D721Med (cell line): Measurements from ENCODE around the gene F7.
"Not testable (repeated sequence)": the region's sequence is repeated elsewhere in the genome, so short reads cannot be mapped to it uniquely, and the experiment has no call there.

Source experiments
- DNase-seq: peaks from one replicate; pipeline ENCODE4 v3.0.0; 2011; ENCODE audit warnings: low spot score; ENCODE audit not compliant: insufficient read length
- FAIRE-seq: peaks from 2 replicates; lab custom pipeline; 2011; peaks lifted over from hg19 to GRCh38; lab: Jason Lieb, UNC
- TF ChIP-seq, protein P1 (sequence below): IDR thresholded peaks from 2 replicates; pipeline ENCODE4 v1.5.1; 2012; ENCODE audit warnings: mild to moderate bottlenecking, control low read depth; ENCODE audit not compliant: insufficient read depth; ENCODE audit errors: missing control alignments

Gene F7

DNA sequence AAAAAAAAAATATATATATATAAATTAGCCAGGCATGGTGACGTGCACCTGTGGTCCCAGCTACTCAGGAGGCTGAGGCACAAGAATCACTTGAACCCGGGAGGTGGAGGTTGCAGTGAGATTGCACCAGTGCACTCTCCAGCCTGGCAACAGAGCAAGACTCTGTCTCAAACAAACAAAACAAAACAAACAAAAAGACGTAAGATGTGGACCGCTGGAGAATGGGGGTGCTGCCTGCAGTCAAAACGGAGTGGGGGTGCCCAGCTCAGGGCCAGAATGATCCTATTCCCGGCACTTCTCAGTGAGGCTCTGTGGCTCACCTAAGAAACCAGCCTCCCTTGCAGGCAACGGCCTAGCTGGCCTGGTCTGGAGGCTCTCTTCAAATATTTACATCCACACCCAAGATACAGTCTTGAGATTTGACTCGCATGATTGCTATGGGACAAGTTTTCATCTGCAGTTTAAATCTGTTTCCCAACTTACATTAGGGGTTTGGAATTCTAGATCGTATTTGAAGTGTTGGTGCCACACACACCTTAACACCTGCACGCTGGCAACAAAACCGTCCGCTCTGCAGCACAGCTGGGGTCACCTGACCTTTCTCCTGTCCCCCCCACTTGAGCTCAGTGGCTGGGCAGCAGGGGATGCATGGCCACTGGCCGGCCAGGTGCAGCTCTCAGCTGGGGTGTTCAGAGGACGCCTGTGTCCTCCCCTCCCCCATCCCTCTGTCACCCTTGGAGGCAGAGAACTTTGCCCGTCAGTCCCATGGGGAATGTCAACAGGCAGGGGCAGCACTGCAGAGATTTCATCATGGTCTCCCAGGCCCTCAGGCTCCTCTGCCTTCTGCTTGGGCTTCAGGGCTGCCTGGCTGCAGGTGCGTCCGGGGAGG lies at the start of gene F7:
TSS of gene F7 (plus strand) at position 760 of the 889 bp plus-strand sequence. CDS start at position 811, 51 bp downstream.
- DNase-seq (no peak), FAIRE-seq (no peak)
- TF ChIP-seq, protein P1, sequence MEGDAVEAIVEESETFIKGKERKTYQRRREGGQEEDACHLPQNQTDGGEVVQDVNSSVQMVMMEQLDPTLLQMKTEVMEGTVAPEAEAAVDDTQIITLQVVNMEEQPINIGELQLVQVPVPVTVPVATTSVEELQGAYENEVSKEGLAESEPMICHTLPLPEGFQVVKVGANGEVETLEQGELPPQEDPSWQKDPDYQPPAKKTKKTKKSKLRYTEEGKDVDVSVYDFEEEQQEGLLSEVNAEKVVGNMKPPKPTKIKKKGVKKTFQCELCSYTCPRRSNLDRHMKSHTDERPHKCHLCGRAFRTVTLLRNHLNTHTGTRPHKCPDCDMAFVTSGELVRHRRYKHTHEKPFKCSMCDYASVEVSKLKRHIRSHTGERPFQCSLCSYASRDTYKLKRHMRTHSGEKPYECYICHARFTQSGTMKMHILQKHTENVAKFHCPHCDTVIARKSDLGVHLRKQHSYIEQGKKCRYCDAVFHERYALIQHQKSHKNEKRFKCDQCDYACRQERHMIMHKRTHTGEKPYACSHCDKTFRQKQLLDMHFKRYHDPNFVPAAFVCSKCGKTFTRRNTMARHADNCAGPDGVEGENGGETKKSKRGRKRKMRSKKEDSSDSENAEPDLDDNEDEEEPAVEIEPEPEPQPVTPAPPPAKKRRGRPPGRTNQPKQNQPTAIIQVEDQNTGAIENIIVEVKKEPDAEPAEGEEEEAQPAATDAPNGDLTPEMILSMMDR = no peak

DNA sequence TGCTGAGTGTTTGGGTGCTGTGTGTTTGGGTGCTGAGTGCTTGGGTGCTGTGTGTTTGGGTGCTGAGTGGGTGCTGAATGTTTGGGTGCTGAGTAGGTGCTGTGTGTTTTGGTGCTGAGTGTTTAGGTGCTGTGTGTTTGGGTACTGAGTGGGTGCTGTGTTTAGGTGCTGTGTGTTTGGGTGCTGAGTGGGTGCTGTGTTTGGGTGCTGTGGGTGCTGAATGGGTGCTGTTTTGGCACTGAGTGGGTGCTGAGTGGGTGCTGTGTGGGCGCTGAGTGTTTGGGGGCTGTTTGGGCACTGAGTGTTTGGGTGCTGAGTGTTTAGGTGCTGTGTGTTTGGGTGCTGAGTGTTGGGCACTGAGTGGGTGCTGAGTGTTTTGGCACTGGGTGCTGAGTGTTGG lies 48.5 kb upstream of the F7 start:
- FAIRE-seq (no peak), DNase-seq (no peak)
- TF ChIP-seq, protein P1 = no peak

DNA sequence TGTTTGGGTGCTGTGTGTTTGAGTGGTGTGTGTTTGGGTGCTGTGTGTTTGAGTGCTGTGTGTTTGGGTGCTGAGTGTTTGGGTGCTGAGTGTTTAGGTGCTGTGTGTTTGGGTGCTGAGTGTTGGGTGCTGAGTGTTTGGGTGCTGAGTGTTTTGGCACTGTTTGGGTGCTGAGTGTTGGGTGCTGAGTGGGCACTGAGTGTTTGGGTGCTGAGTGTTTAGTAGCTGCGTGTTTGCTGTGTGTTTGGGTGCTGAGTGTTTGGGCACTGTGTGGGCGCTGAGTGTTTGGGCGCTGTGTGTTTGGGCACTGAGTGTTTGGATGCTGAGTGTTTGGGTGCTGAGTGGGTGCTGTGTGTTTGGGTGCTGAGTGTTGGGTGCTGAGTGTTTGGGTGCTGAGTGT lies 48.0 kb upstream of the F7 start:
- FAIRE-seq, DNase-seq: not testable (repeated sequence)

DNA sequence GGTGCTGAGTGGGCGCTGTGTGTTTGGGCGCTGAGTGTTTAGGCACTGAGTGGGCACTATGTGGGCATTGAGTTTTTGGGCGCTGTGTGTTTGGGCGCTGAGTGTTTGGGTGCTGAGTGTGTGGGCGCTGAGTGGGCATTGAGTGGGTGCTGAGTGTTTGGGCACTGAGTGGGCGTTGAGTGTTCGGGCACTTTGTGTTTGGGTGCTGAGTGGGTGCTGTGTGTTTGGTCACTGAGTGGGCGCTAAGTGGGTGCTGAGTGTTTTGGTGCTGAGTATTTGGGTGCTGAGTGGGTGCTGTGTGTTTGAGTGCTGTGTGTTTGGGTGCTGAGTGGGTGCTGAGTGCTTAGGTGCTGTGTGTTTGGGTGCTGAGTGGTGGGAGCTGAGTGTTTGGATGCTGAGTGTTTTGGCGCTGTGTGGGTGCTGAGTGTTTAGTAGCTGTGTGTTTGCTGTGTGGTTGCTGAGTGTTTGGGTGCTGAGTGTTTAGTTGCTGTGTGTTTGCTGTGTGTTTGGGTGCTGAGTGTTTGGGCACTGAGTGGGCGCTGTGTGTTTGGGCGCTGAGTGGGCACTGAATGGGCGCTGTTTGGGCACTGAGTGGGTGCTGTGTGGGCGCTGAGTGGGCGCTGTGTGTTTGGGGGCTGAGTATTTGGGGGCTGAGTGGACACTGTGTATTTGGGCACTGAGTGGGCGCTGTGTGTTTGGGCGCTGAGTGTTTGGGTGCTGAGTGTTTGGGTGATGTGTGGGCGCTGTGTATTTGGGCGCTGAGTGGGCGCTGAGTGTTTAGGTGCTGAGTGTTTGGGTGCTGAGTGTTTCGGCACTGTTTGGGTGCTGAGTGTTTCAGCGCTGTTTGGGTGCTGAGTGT lies 47.2 kb upstream of the F7 start:
- FAIRE-seq (no peak), DNase-seq (no peak)
- TF ChIP-seq, protein P1 = no peak

DNA sequence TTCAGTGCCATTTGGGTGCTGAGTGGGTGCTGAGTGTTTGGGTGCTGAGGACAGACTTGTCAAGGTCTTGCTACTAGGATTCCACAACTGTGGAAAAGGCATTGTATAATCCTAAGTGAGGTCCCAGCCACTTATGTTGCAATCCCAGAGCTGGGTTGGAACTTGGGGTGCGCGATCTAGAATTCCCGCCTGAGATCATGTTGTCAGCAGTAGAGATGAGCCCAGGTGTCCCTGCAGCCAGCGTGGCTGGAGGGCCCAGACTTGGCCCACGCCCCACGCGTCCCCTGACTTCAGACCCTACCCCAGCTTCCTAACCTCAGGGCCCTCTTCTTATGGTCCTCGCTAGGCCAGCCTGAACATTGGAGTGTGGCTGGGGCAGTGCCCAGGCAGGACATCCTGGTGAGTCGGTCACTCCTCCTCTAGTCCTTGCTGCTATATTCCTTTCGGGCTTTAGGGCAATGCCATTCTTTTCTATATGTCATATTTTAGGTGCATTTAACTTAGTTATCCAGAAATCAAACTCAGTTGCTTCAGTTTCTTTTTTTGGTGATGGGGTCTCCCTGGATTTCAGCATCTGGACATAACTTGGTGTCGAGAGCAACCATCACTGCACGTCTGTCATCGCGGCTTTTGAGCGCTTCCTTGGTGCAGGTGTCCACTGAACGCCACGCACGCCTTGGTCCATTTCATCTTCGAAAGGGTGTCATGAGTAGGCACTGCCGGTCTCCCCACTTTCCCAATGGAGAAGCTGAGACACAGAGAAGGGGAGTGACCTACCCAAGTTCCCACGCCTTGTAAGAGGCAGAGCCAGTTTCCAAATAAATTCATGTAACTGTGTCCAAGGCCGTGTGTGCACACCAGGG lies 46.4 kb upstream of the F7 start:
- no peak for FAIRE-seq

DNA sequence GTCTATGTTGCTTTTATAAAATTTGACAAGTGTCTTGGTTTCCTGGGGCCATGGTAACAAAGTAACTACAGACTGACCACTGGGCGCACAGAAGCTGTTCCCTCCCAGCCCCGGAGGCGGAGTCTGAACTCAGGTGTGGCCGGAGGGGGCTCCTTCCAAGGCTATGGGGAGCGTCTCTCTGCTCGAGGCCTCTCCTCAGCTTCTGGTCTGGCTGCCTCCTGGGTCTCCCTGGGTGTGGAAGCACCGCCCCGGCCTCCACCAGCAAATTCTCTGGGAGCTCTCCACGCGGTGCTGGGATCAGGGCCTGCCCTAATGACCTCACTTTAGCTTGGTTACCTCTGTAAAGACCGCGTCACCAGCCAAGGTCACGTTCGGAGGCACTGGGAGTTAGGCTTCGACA lies 45.7 kb upstream of the F7 start:
- no peak for FAIRE-seq
- TF ChIP-seq, protein P1 = no peak
- DNase-seq = no peak

More for the DNA sequence above, 46.4 kb upstream of the F7 start:
- TF ChIP-seq, protein P1 = no peak
- no peak for DNase-seq
